DND-41 (cell line): ENCODE measurements around the gene ACTL10.

Source experiments
- ATAC-seq: fragments of 200-7000 bp; cut with Tn5 transposase; 3 replicates; pipeline ENCODE4 v1.9.1; 2021; ENCODE audit warnings: low read depth; ENCODE audit not compliant: insufficient read depth
- DNase-seq: peaks from one replicate; pipeline ENCODE4 v3.0.0-alpha.2; 2020
- H2AFZ ChIP-seq: 2 replicates; pipeline ENCODE4 v1.6.0; 2012; ENCODE audit warnings: low read depth, low read length
- H3K27ac ChIP-seq: 2 replicates; pipeline ENCODE4 v1.5.1; 2012; ENCODE audit warnings: low read length, inconsistent platforms
- H3K27me3 ChIP-seq: fragments of 200-600 bp; sonication (generic); 2 replicates; pipeline ENCODE4 v1.6.0; 2012; ENCODE audit warnings: low read length, mild to moderate bottlenecking, inconsistent platforms; ENCODE audit not compliant: insufficient read depth, poor library complexity
- H3K36me3 ChIP-seq: 2 replicates; pipeline ENCODE4 v1.5.1; 2012; ENCODE audit warnings: low read length, inconsistent platforms; ENCODE audit not compliant: insufficient read depth
- H3K4me1 ChIP-seq: 2 replicates; pipeline ENCODE4 v1.5.1; 2012; ENCODE audit warnings: mild to moderate bottlenecking, low read length; ENCODE audit not compliant: insufficient read depth
- H3K4me2 ChIP-seq: 2 replicates; pipeline ENCODE4 v1.6.0; 2012; ENCODE audit warnings: mild to moderate bottlenecking, moderate library complexity, low read length, inconsistent platforms; ENCODE audit not compliant: insufficient read depth
- H3K4me3 ChIP-seq, 2 experiments: fragments of 200-600 bp in 1 of 2; shearing (Covaris generic) in 1 of 2; 2 replicates each; pipeline ENCODE4 v1.5.1; 2012 to 2016; ENCODE audit warnings: inconsistent platforms in 2 of 2, low read length in 2 of 2, mild to moderate bottlenecking in 2 of 2, low read depth in 1 of 2, moderate library complexity in 1 of 2
- H3K79me2 ChIP-seq: 2 replicates; pipeline ENCODE4 v1.6.0; 2012; ENCODE audit warnings: low read length, inconsistent platforms; ENCODE audit not compliant: insufficient read depth
- H3K9ac ChIP-seq: 2 replicates; pipeline ENCODE4 v1.6.0; 2012; ENCODE audit warnings: low read depth, mild to moderate bottlenecking, inconsistent platforms, low read length, moderate library complexity
- H3K9me3 ChIP-seq: 2 replicates; pipeline ENCODE4 v1.5.1; 2012; ENCODE audit warnings: low read length, moderate library complexity, mild to moderate bottlenecking, inconsistent platforms; ENCODE audit not compliant: insufficient read depth, severe bottlenecking
- H4K20me1 ChIP-seq: 2 replicates; pipeline ENCODE4 v1.6.0; 2012; ENCODE audit warnings: low read length; ENCODE audit not compliant: insufficient read depth
- CTCF ChIP-seq: IDR thresholded peaks from 2 replicates; pipeline ENCODE4 v1.5.1; 2012; ENCODE audit warnings: borderline replicate concordance, low read length, moderate library complexity, mild to moderate bottlenecking; ENCODE audit not compliant: poor library complexity, severe bottlenecking; ENCODE audit errors: extremely low read depth
- EZH2 ChIP-seq: IDR thresholded peaks from 3 replicates; pipeline ENCODE4 v1.6.1; 2012; ENCODE audit warnings: borderline replicate concordance, low read depth, mild to moderate bottlenecking, moderate library complexity, low read length, inconsistent platforms; ENCODE audit not compliant: severe bottlenecking

ACTL10 gene

DNA sequence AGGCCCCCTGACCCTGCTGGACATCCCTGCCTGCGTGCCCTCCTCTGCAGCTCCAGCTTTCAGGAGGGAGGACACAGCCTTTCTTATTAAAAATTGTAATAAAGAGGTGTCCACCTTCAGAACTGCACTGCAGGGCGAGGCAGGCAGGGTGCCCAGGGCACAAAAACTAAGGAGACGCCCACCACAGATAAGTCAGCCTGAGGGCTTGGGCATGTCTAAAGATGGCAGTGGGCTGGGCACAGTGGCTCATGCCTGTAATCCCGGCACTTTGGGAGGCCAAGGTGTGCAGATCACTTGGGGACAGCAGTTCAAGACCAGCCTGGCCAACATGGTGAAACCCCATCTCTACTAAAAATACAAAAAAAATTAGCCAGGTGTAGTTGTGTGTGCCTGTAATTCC lies 11.6 kb upstream of the ACTL10 start:
- H3K9me3 ChIP-seq: no peaks in the 10 kb centered on the region
- no peak overlapping the region for H3K4me2 ChIP-seq
- no peak overlapping the region for H3K27ac ChIP-seq
- no peak overlapping the region for H2AFZ ChIP-seq
- H3K27me3 ChIP-seq: no peaks in the 10 kb centered on the region
- no peak overlapping the region for H3K9ac ChIP-seq
- no peaks in the 10 kb centered on the region for H3K79me2 ChIP-seq
- ATAC-seq (no peak), DNase-seq (no peak)
- peaks cover 3% of the 10 kb centered on the region; the same call in 1 of the 2 replicates for H3K36me3 ChIP-seq
- no peaks in the 10 kb centered on the region for H4K20me1 ChIP-seq
- no peaks in the 10 kb centered on the region for H3K4me1 ChIP-seq
- no peak overlapping the region for H3K4me3 ChIP-seq
- no peak for TF ChIP-seq CTCF
- TF ChIP-seq EZH2: no peak

DNA sequence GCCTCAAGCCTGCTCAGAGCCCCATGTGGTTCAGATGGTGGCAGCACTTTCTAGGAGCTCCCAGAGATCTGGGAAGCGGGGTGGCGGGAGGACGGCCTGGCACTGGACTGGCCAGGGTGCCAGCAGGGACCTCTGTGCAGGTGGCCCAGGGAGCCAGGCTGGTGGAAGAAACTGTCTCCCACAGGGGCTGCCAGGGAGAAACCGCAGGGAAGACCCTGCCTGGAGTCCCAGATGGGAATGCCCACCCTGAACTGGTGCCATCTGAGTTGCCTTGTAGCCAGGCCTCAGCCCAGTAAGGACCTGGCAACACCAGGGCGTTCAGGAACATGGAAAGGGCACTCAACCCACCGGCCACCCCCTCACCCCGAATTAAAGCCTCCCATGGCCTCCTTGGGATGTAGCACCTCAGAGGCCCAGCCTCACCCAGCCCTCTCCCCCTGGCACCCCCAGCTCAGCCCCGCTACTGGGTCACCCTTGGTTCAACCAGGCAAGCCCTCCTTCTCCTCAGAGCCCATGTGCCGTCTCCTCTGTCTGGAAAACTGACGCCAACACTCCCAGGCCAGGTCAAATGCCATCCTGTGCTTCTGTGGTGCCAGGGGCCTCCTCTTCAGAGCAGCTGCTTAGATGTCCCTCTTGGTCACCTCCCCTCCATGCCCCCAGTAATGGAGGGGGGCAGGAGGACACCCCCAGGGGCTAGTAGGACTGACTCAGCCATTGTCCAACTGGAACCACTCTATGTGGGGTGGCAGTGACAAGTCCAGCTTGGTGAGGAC lies 10.5 kb upstream of the ACTL10 start:
- Histone ChIP-seq H3K4me2 (no peak overlapping the region), H3K27ac (no peak overlapping the region), H3K79me2 (no peaks in the 10 kb centered on the region), H3K4me3 (no peak overlapping the region), H3K9me3 (no peaks in the 10 kb centered on the region), H2AFZ (no peak overlapping the region), H3K4me1 (no peaks in the 10 kb centered on the region), H3K36me3 (peaks cover 3% of the 10 kb centered on the region; the same call in 1 of the 2 replicates), H4K20me1 (no peaks in the 10 kb centered on the region), H3K9ac (no peak overlapping the region), H3K27me3 (no peaks in the 10 kb centered on the region)
- ATAC-seq (no peak), DNase-seq (no peak)
- TF ChIP-seq EZH2 (no peak), CTCF (no peak)

DNA sequence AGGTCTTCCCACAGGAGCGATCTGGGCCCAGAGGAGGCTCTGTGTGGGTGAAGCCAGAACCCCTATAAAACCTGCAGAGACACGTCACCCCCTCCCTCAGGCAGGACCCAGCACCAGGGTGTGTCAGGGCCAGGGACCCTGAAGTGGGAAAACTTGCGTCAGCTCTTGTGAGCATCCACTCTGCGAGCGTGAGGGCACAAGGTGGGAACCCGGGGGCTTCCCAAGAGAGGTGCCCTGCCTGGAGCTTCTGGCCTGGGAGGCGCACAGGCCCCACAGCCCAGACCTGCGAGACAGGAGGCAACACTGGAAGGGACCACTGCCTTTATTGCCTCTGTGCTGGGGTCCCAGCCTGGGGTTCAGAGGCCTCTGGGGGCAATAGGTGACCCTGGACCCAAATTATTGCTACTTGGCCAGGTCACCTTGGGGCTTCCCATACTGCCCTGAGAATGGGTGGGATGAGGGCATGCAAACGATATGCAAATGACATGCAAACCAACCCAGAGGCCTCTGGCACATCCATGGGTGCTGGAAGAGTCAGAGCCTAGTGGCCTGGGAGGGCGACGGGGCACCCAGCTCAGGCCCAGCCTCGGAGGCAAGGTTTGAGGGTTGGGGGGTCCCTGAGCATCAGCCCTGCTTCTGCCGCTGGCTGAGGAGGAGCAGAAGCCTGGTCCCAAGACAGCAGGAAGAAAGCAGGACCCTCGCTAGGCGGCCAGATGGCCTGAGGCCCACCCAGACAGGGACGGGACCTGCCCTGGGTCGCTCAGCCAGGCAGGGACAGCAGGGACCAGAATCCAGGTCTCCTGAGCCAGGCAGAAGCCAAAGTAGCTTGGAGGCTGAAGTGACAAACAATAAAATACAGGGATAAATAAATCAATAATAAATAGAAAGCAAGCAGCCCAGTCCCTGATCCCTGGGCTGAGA lies 9.7 kb upstream of the ACTL10 start:
- H3K79me2 ChIP-seq: no peaks in the 10 kb centered on the region
- H2AFZ ChIP-seq: no peak overlapping the region
- no peak overlapping the region for H3K27ac ChIP-seq
- H3K36me3 ChIP-seq: peaks cover 3% of the 10 kb centered on the region; the same call in 1 of the 2 replicates
- H3K4me1 ChIP-seq: no peaks in the 10 kb centered on the region
- DNase-seq (no peak), ATAC-seq (no peak)
- no peak overlapping the region for H3K9ac ChIP-seq
- H3K4me3 ChIP-seq: no peak overlapping the region
- no peaks in the 10 kb centered on the region for H4K20me1 ChIP-seq
- H3K4me2 ChIP-seq: no peak overlapping the region
- H3K27me3 ChIP-seq: no peaks in the 10 kb centered on the region
- TF ChIP-seq CTCF (no peak), EZH2 (no peak)
- H3K9me3 ChIP-seq: no peaks in the 10 kb centered on the region
